WI38 (cell line): ENCODE results near the gene PLAC9.

Experiments used
- H3K4me3 ChIP-seq: 2 replicates; pipeline ENCODE4 v1.5.1; 2011; ENCODE audit warnings: low read depth, mild to moderate bottlenecking, control low read depth, low read length
- TF ChIP-seq, protein P1 (sequence below): IDR thresholded peaks from 2 replicates; pipeline ENCODE4 v1.5.1; 2012; ENCODE audit warnings: low read depth, mild to moderate bottlenecking, control low read depth, low read length

The PLAC9 gene

GRCh38 chr10:80177781-80178636 is 45.5 kb downstream of the PLAC9 start:
- no peak overlapping the region for H3K4me3 ChIP-seq
- TF ChIP-seq, protein P1, sequence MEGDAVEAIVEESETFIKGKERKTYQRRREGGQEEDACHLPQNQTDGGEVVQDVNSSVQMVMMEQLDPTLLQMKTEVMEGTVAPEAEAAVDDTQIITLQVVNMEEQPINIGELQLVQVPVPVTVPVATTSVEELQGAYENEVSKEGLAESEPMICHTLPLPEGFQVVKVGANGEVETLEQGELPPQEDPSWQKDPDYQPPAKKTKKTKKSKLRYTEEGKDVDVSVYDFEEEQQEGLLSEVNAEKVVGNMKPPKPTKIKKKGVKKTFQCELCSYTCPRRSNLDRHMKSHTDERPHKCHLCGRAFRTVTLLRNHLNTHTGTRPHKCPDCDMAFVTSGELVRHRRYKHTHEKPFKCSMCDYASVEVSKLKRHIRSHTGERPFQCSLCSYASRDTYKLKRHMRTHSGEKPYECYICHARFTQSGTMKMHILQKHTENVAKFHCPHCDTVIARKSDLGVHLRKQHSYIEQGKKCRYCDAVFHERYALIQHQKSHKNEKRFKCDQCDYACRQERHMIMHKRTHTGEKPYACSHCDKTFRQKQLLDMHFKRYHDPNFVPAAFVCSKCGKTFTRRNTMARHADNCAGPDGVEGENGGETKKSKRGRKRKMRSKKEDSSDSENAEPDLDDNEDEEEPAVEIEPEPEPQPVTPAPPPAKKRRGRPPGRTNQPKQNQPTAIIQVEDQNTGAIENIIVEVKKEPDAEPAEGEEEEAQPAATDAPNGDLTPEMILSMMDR: no peak

DNA sequence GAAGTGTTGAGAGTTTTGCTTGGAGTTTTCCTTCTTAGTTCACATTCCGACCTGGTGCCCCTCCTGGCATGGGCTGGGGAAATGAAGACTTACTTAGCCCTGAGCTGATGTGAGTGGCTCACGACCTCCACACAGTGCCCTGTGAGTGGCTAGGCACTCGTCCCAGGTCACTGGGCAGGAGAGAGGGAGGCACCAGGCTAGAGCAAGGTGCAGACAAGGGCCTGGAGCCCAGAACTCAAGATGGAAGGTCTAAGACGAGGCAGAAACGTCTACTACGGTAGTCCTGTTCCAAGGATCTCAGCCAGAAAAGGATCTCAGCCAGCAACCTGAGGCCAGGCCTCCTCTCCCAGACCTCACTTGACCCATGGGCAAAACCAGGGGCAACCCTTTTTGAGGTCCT is 50.5 kb downstream of the PLAC9 start:
- TF ChIP-seq, protein P1: no peak
- no peak overlapping the region for H3K4me3 ChIP-seq

DNA sequence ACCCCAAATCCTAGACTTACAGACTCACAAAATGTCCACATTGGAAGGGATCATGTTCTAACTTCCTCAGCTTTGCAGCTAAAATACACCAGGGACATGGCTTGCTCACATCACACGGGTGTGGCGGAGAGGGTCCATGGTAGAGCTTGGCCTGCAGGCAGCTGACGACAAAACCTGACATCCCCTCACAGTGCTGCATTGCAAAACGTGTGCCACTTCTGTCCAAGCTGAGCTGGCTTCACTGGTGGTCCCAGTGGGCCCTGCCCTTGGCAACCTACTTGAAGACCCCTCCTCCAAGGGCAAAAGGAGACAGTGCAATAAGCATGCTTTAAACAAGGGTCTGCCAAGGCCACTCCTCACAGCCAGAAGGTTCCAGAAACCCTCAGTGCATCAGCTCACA is 50.9 kb downstream of the PLAC9 start:
- no peak overlapping the region for H3K4me3 ChIP-seq
- TF ChIP-seq, protein P1: no peak

- H3K4me3 ChIP-seq: no peak overlapping the region
- TF ChIP-seq, protein P1: no peak
Observed at GRCh38 chr10:80184291-80184690, 51.8 kb downstream of the PLAC9 start.

GRCh38 chr10:80185578-80186299 is 53.2 kb downstream of the PLAC9 start:
- TF ChIP-seq, protein P1: no peak
- no peak overlapping the region for H3K4me3 ChIP-seq

- H3K4me3 ChIP-seq: no peak overlapping the region
- TF ChIP-seq, protein P1: no peak
Observed at GRCh38 chr10:80186364-80187012, 54.0 kb downstream of the PLAC9 start.

GRCh38 chr10:80187060-80187459 is 54.5 kb downstream of the PLAC9 start:
- H3K4me3 ChIP-seq: no peak overlapping the region
- TF ChIP-seq, protein P1: no peak
